OCI-LY3 (cell line): ENCODE data around the gene TNS1.

Source experiments
- H2AFZ ChIP-seq: fragments of 200-600, 300-600 bp; shearing (Covaris generic); 2 replicates; pipeline ENCODE4 v1.6.0; 2014; ENCODE audit warnings: antibody characterized with exemption, low read depth, low read length
- H3K27ac ChIP-seq: fragments of 200-600, 300-600 bp; sonication (generic); 2 replicates; pipeline ENCODE4 v1.5.1; 2014; ENCODE audit warnings: mild to moderate bottlenecking, low read length, moderate library complexity, mixed read lengths
- H3K27me3 ChIP-seq: fragments of 200-600, 300-600 bp; sonication (generic); 2 replicates; pipeline ENCODE4 v1.6.1; 2014; ENCODE audit warnings: low read depth, low read length, mixed read lengths
- H3K36me3 ChIP-seq: fragments of 200-600, 300-600 bp; sonication (generic); replicated peaks from 2 replicates; pipeline ENCODE3; 2014; ENCODE audit warnings: low read depth, low read length, mixed read lengths
- H3K4me1 ChIP-seq: fragments of 300-600, 200-600 bp; sonication (generic); 2 replicates; pipeline ENCODE4 v1.6.1; 2014; ENCODE audit warnings: low read length, mixed read lengths
- H3K4me2 ChIP-seq: fragments of 200-600, 300-600 bp; sonication (generic); 2 replicates; pipeline ENCODE4 v1.6.1; 2014; ENCODE audit warnings: low read length, mixed read lengths
- H3K4me3 ChIP-seq: fragments of 300-600, 200-600 bp; sonication (generic); 2 replicates; pipeline ENCODE4 v1.5.1; 2014; ENCODE audit warnings: antibody characterized with exemption, mild to moderate bottlenecking, low read length, moderate library complexity
- H3K79me2 ChIP-seq: fragments of 300-600, 200-600 bp; shearing (Covaris generic); 2 replicates; pipeline ENCODE4 v1.6.1; 2014; ENCODE audit warnings: mild to moderate bottlenecking, low read length, mixed read lengths
- H3K9ac ChIP-seq: fragments of 300-600, 200-600 bp; shearing (Covaris generic); 2 replicates; pipeline ENCODE4 v1.6.0; 2014; ENCODE audit warnings: mild to moderate bottlenecking, low read length, moderate library complexity
- H3K9me3 ChIP-seq: fragments of 200-600, 300-600 bp; shearing (Covaris generic); 2 replicates; pipeline ENCODE4 v1.6.1; 2014; ENCODE audit warnings: low read length, mixed read lengths; ENCODE audit not compliant: insufficient read depth
- H4K20me1 ChIP-seq: fragments of 200-600, 300-600 bp; sonication (generic); 2 replicates; pipeline ENCODE4 v1.6.1; 2016; ENCODE audit warnings: low read length, mixed read lengths; ENCODE audit not compliant: insufficient read depth
- CTCF ChIP-seq: fragments of 200-600, 300-600 bp; sonication (generic); IDR thresholded peaks from 2 replicates; pipeline ENCODE4 v1.5.1; 2014; ENCODE audit warnings: antibody characterized with exemption, low read length, low read depth
- EZH2phosphoT487 ChIP-seq: fragments of 200-600 bp; shearing (Covaris generic); IDR thresholded peaks from 2 replicates; pipeline ENCODE4 v1.6.1; 2018; ENCODE audit warnings: antibody characterized with exemption, mixed run types, low read depth

Gene TNS1

GRCh38 chr2:217847115-217847514 is 155.7 kb downstream of the TNS1 start:
- Histone ChIP-seq H3K79me2 (no peaks in the 10 kb centered on the region), H2AFZ (no peak overlapping the region), H3K9ac (no peak overlapping the region), H3K4me2 (no peak overlapping the region), H3K4me1 (no peaks in the 10 kb centered on the region), H3K4me3 (no peak overlapping the region), H4K20me1 (no peaks in the 10 kb centered on the region), H3K27ac (no peak overlapping the region), H3K9me3 (no peaks in the 10 kb centered on the region), H3K36me3 (no peaks in the 10 kb centered on the region), H3K27me3 (peaks cover 12% of the 10 kb centered on the region; the same call in 1 of the 2 replicates)
- TF ChIP-seq CTCF, result no peak
- TF ChIP-seq EZH2phosphoT487, result no peak

GRCh38 chr2:217846321-217846743 is 156.5 kb downstream of the TNS1 start:
- Histone ChIP-seq H3K27ac (no peak overlapping the region), H3K4me1 (no peaks in the 10 kb centered on the region), H3K9ac (no peak overlapping the region), H3K36me3 (no peaks in the 10 kb centered on the region), H3K79me2 (no peaks in the 10 kb centered on the region), H3K4me2 (no peak overlapping the region), H4K20me1 (no peaks in the 10 kb centered on the region), H3K27me3 (peaks cover 12% of the 10 kb centered on the region; the same call in 1 of the 2 replicates), H2AFZ (no peak overlapping the region), H3K9me3 (no peaks in the 10 kb centered on the region), H3K4me3 (no peak overlapping the region)
- TF ChIP-seq EZH2phosphoT487 (no peak), CTCF (no peak)

GRCh38 chr2:217845301-217845700 is 157.5 kb downstream of the TNS1 start:
- Histone ChIP-seq H4K20me1 (no peaks in the 10 kb centered on the region), H3K4me2 (no peak overlapping the region), H3K9me3 (no peaks in the 10 kb centered on the region), H3K4me1 (no peaks in the 10 kb centered on the region), H3K9ac (no peak overlapping the region), H3K36me3 (no peaks in the 10 kb centered on the region), H3K27ac (no peak overlapping the region), H2AFZ (no peak overlapping the region), H3K27me3 (peaks cover 12% of the 10 kb centered on the region; the same call in 1 of the 2 replicates), H3K79me2 (no peaks in the 10 kb centered on the region), H3K4me3 (no peak overlapping the region)
- TF ChIP-seq EZH2phosphoT487 (no peak), CTCF (no peak)

- Histone ChIP-seq H3K4me2 (no peak overlapping the region), H3K27ac (no peak overlapping the region)
- TF ChIP-seq EZH2phosphoT487 (no peak), CTCF (no peak)
Observed at GRCh38 chr2:217844696-217845095, 158.1 kb downstream of the TNS1 start.

More at GRCh38 chr2:217844696-217845095, 158.1 kb downstream of the TNS1 start:
- Histone ChIP-seq H3K4me3 (no peak overlapping the region), H3K4me1 (no peaks in the 10 kb centered on the region), H2AFZ (no peak overlapping the region), H4K20me1 (no peaks in the 10 kb centered on the region), H3K9ac (no peak overlapping the region), H3K79me2 (no peaks in the 10 kb centered on the region), H3K9me3 (no peaks in the 10 kb centered on the region), H3K27me3 (peaks cover 12% of the 10 kb centered on the region; the same call in 1 of the 2 replicates), H3K36me3 (no peaks in the 10 kb centered on the region)
